SKM-1 (cell line): ENCODE measurements around the gene HYCC2.
"Not testable (repeated sequence)": the region's sequence is repeated elsewhere in the genome, so short reads cannot be mapped to it uniquely, and the experiment has no call there.

Experiments
- DNase-seq: peaks from one replicate; lab custom pipeline; 2025; ENCODE audit not compliant: unreplicated experiment; lab: John Stamatoyannopoulos, UW

HYCC2 gene

GRCh38 chr2:201072201-201072530 is 695 bp upstream of the HYCC2 start:
- DNase-seq, result no peak

GRCh38 chr2:201070948-201071478 is 458 bp downstream of the HYCC2 start:
- DNase-seq, result no peak

- no peak for DNase-seq
Measured at GRCh38 chr2:201064797-201065329, 6.6 kb downstream of the HYCC2 start.

GRCh38 chr2:201063516-201063915 is 8.0 kb downstream of the HYCC2 start:
- not testable (repeated sequence) for DNase-seq

GRCh38 chr2:201059961-201060755 is 11.3 kb downstream of the HYCC2 start:
- peak; percentile 35 for DNase-seq

GRCh38 chr2:201058914-201059313 is 12.6 kb downstream of the HYCC2 start:
- no peak for DNase-seq

- DNase-seq, result no peak
Measured at GRCh38 chr2:201057715-201058248, 13.7 kb downstream of the HYCC2 start.

- no peak for DNase-seq
Measured at GRCh38 chr2:201057087-201057521, 14.4 kb downstream of the HYCC2 start.

- no peak for DNase-seq
Measured at GRCh38 chr2:201049455-201049854, 22.0 kb downstream of the HYCC2 start.

GRCh38 chr2:201046881-201047280 is 24.6 kb downstream of the HYCC2 start:
- no peak for DNase-seq

- not testable (repeated sequence) for DNase-seq
Measured at GRCh38 chr2:201043050-201043449, 28.4 kb downstream of the HYCC2 start.

GRCh38 chr2:201042451-201042850 is 29.0 kb downstream of the HYCC2 start:
- DNase-seq, result not testable (repeated sequence)

GRCh38 chr2:201040867-201041628 is 30.4 kb downstream of the HYCC2 start:
- DNase-seq, result no peak

GRCh38 chr2:201038855-201039254 is 32.6 kb downstream of the HYCC2 start:
- DNase-seq, result no peak

GRCh38 chr2:201038361-201038760 is 33.1 kb downstream of the HYCC2 start:
- not testable (repeated sequence) for DNase-seq

GRCh38 chr2:201034355-201034754 is 37.1 kb downstream of the HYCC2 start:
- not testable (repeated sequence) for DNase-seq

GRCh38 chr2:201024518-201024917 is 47.0 kb downstream of the HYCC2 start:
- no peak for DNase-seq

GRCh38 chr2:201021914-201022313 is 49.6 kb downstream of the HYCC2 start:
- DNase-seq, result no peak
